T-helper 17 cell (primary cell): ENCODE data around the gene AKAP10. TPM values are rescaled to one million over a fixed set of nuclear protein-coding genes. Genes with fewer than 3 reads are reported as not detected.
A peak's percentile ranks its signal among the peaks of the same experiment; 100 is the strongest.
"Not testable (repeated sequence)": the region's sequence is repeated elsewhere in the genome, so short reads cannot be mapped to it uniquely, and the experiment has no call there.

Experiments used
- ATAC-seq: fragments of 150-1000 bp; cut with Tn5 transposase; 2 replicates; pipeline ENCODE4 v1.10.0; 2021; ENCODE audit warnings: mild to moderate bottlenecking, moderate library complexity
- DNase-seq, 3 donors: peaks; one replicate each; pipeline versions ENCODE4 v3.0.0 to v3.0.0-alpha.2; 2020 to 2021
- H3K9me3 ChIP-seq: one replicate; pipeline ENCODE4 v1.7.0; 2013; ENCODE audit warnings: low read length, mild to moderate bottlenecking; ENCODE audit not compliant: control insufficient read depth, poor library complexity, severe bottlenecking
- H3K27ac Mint-ChIP-seq: one replicate; pipeline ENCODE4 v1.8.0; 2022; ENCODE audit warnings: mild to moderate bottlenecking, moderate library complexity, mixed read lengths
- H3K27me3 Mint-ChIP-seq: one replicate; pipeline ENCODE4 v1.8.0; 2022; ENCODE audit warnings: mixed read lengths
- H3K36me3 Mint-ChIP-seq: one replicate; pipeline ENCODE4 v1.8.0; 2022; ENCODE audit warnings: low read depth, mixed read lengths
- H3K4me1 Mint-ChIP-seq: one replicate; pipeline ENCODE4 v1.8.0; 2022; ENCODE audit warnings: mild to moderate bottlenecking, mixed read lengths
- H3K4me3 Mint-ChIP-seq: one replicate; pipeline ENCODE4 v1.8.0; 2022; ENCODE audit warnings: mild to moderate bottlenecking, moderate library complexity, mixed read lengths
- total RNA-seq, 4 donors: library from RNA in 2 of 4; stranded (reverse) in 2 of 4; gene quantifications; one replicate each; pipeline ENCODE4 v1.2.3 and lab custom pipeline; 2022 to 2026

AKAP10 gene
- total RNA-seq, 2 donors from 2014 or later = 39.8 to 41.1 TPM

DNA sequence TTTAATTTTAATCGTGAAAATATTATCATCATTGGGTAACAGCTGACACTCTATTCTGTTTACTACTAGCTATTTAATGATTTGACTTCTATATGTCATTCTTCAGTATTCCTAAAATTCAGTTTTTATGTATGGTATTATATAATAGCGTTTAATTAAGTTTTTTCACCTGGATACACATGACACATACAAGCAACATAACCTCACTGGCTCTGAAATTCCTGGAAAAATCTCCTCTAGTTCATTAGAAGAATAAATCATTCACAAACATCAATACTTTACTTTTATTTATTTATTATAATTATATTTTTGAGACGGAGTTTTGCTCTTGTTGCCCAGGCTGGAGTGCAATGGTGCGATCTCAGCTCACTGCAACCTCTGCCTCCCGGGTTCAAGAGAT is 44.0 kb downstream of the AKAP10 start:
- Mint-ChIP-seq H3K27ac (no peak overlapping the region), H3K36me3 (peaks cover 4% of the 10 kb centered on the region), H3K27me3 (no peaks in the 10 kb centered on the region), H3K4me1 (peaks cover 2% of the 10 kb centered on the region), H3K4me3 (no peak overlapping the region)
- no peak for ATAC-seq
- no peaks in the 10 kb centered on the region for H3K9me3 ChIP-seq
- DNase-seq = no peak

DNA sequence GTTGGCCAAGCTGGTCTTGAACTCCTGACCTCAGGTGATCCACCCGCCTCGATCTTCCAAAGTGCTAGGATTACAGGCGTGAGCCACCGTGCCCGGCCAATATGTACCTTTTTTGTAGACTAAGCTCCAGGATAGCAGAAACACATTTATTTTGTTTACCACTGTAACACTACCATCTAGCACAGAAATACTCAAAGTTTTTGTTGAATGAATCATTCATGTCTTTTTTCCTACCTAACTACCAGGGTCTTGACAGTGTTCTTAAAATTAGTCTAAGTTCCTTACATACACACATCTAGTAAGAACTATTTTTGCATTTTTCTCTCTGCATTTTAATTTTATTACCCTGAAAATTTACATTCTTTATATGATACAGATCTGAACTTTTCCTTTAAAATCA is 44.4 kb downstream of the AKAP10 start:
- no peak for DNase-seq
- no peak overlapping the region for H3K4me3 Mint-ChIP-seq
- ATAC-seq = no peak
- no peaks in the 10 kb centered on the region for H3K9me3 ChIP-seq
- H3K36me3 Mint-ChIP-seq = peaks cover 4% of the 10 kb centered on the region
- H3K27ac Mint-ChIP-seq = no peak overlapping the region
- peaks cover 2% of the 10 kb centered on the region for H3K4me1 Mint-ChIP-seq
- H3K27me3 Mint-ChIP-seq = no peaks in the 10 kb centered on the region

DNA sequence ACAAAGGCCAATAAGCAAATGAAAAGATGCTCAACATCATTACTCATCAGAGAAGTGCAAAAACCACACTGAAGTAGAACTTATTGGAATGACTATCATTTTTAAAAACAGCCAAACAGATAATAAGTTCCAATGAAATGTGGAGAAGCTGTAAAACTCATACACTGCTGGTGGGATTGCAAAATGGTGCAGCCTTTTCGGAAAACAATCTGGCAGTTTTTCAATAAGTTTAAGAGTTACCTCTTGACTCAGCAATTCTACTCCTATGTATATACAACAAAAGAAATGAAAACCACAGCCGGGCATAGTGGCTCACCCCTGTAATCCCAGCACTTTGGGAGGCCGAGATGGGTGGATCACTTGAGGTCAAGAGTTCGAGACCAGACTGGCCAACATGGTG is 49.3 kb downstream of the AKAP10 start:
- Mint-ChIP-seq H3K27ac (no peak overlapping the region), H3K4me3 (no peak overlapping the region)
- no peak for ATAC-seq

DNA sequence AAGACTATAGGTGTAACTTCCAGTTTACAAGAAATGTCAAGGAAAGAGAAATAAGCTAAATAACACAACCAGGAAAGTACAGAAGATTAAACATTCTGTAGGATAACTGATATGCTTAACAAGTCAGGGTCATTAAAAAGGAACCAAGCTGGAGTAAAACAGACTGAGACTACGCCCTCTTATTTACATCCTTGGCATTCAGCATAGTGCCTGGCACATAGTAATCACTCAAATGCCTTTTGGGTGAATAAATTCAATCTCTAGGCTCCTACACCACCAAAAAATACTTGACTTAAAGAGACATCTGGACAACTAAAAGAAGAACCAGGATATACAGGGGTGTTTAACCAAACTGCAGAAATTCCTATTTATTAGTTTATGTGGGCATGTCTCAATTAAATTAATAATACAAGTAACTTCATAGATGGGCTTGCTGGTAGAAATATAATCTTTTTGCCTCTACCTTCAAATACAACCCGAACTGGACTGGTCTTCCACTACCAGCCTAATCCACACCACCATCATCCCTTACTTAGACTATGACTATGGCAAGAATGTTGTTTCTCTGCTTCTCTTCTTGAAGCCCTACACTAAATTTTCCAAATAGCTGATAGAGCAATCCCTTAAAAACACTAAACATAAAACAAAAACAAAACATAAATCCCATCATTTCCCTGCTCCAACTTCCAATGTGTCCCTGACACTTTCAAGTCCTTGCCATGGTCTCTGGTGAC is 62.2 kb downstream of the AKAP10 start:
- Mint-ChIP-seq H3K4me3 (no peak overlapping the region), H3K27ac (peak overlapping the region; percentile 6), H3K4me1 (peaks cover 10% of the 10 kb centered on the region), H3K36me3 (peaks cover 14% of the 10 kb centered on the region), H3K27me3 (no peaks in the 10 kb centered on the region)
- H3K9me3 ChIP-seq = no peaks in the 10 kb centered on the region
- DNase-seq (no peak), ATAC-seq (no peak)

More for the DNA sequence above, 49.3 kb downstream of the AKAP10 start:
- no peaks in the 10 kb centered on the region for H3K9me3 ChIP-seq
- H3K4me1 Mint-ChIP-seq = peaks cover 2% of the 10 kb centered on the region
- no peak for DNase-seq
- H3K36me3 Mint-ChIP-seq = no peaks in the 10 kb centered on the region
- H3K27me3 Mint-ChIP-seq = no peaks in the 10 kb centered on the region

DNA sequence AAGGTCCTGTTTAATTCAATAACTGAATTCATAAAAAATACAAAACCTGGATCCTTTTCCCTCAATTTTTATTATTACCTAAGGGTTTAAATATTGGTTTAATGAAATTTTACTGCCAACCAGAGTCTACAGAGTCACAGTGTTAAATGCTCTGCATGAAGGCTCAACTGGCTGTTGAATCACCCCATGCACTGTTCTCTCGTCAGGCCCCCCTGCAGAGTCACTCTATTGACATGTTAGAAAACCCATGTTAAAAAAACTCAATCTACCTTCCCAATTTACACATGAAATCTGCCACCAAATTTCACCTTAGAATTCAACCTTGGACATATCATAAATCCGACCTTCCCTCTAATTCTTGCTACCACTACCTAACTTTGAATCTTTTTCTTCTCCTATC is 66.6 kb downstream of the AKAP10 start:
- H3K27ac Mint-ChIP-seq = no peak overlapping the region
- H3K36me3 Mint-ChIP-seq = peaks cover 10% of the 10 kb centered on the region
- H3K4me1 Mint-ChIP-seq = peaks cover 6% of the 10 kb centered on the region
- peak overlapping the region; percentile 28 for H3K4me3 Mint-ChIP-seq
- DNase-seq = no peak
- no peaks in the 10 kb centered on the region for H3K9me3 ChIP-seq
- H3K27me3 Mint-ChIP-seq = no peaks in the 10 kb centered on the region
- no peak for ATAC-seq

DNA sequence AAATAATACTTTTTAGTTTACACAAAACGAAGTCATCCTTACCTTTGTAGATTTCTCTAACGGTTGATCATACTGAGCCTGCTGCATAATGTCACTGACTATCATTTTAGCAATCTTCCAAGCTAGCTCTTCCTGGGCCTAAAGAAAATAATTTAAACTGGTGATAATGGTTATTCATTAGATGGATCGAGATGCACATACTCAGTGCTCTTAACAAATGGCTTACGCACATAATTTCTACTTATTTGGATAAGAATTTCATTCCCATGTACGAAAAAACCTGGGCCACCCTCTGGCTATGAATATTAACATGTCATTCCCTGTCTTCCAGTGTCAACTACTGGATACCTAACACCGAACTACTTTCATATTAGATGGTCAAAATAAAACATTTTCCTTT is 68.5 kb downstream of the AKAP10 start:
- H3K4me3 Mint-ChIP-seq = no peak overlapping the region
- H3K4me1 Mint-ChIP-seq = peaks cover 3% of the 10 kb centered on the region
- peak overlapping the region; percentile 32 for H3K27ac Mint-ChIP-seq
- H3K27me3 Mint-ChIP-seq = no peaks in the 10 kb centered on the region
- no peak for ATAC-seq
- peaks cover 3% of the 10 kb centered on the region for H3K36me3 Mint-ChIP-seq
- H3K9me3 ChIP-seq = no peaks in the 10 kb centered on the region
- no peak for DNase-seq

DNA sequence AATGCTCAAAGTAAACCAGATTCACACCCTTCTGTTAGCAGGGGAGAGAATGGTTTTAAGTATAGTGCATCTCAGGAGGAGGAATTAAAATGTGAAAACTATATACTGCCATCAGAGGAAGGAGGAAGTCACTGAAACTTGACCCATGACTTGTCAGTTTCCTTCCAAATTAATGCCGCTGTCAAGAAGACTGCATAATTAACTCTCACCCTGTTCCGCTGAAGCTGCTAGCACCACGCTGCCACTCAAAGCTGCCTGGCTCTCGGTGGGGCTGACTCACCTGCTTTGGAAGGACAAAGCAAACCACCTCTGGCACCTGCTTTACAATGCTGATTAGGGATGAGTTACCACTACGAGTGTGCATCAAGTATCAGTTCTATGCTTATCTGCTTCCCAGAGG is 72.1 kb downstream of the AKAP10 start:
- no peaks in the 10 kb centered on the region for H3K36me3 Mint-ChIP-seq
- H3K4me1 Mint-ChIP-seq = no peaks in the 10 kb centered on the region
- ATAC-seq (no peak), DNase-seq (no peak)
- no peak overlapping the region for H3K4me3 Mint-ChIP-seq
- no peak overlapping the region for H3K27ac Mint-ChIP-seq
- no peaks in the 10 kb centered on the region for H3K27me3 Mint-ChIP-seq
- no peaks in the 10 kb centered on the region for H3K9me3 ChIP-seq

DNA sequence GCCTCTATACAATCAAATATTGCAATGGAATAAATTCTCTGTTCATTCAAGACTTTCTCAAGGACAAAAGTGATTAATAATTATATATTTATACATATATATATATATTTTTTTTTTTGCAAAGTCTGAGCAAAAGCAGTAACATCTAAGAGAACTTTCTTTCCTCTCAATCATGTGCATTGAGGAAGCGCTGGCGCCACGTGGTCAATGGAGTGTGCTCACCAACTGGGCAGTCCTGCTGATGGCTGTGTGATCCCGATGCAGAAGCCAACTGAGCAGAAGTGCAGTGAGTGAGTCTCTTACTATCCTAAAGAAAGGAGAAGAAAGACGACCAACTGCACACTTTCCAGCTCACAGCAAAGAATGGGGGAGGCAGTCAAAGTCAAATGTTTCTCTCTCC is 72.7 kb downstream of the AKAP10 start:
- Mint-ChIP-seq H3K36me3 (no peaks in the 10 kb centered on the region), H3K4me3 (no peak overlapping the region), H3K27ac (no peak overlapping the region), H3K27me3 (no peaks in the 10 kb centered on the region), H3K4me1 (no peaks in the 10 kb centered on the region)
- ATAC-seq = no peak
- H3K9me3 ChIP-seq = no peaks in the 10 kb centered on the region
- no peak for DNase-seq

DNA sequence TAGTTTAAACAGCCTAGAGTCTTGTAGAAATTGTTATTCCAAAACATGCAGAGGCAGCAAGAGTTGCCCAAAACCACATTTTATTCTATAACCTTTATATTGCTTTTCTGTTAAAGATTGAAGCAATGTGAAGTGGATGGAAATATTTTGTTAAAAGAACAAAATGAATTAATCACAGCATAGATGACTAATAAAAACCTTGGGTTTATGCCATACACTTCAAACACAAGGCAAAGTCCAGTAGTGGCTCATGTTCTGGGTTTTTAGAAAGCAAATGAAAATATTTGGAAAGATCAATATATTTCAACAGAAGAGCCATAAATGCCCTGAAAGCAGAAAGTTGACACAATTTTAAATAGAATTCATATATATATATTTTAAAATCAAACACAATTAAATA is 73.2 kb downstream of the AKAP10 start:
- H3K27me3 Mint-ChIP-seq = no peaks in the 10 kb centered on the region
- no peak overlapping the region for H3K27ac Mint-ChIP-seq
- H3K4me3 Mint-ChIP-seq = no peak overlapping the region
- no peak for ATAC-seq
- no peak for DNase-seq
- H3K9me3 ChIP-seq = no peaks in the 10 kb centered on the region
- no peaks in the 10 kb centered on the region for H3K4me1 Mint-ChIP-seq
- H3K36me3 Mint-ChIP-seq = no peaks in the 10 kb centered on the region

DNA sequence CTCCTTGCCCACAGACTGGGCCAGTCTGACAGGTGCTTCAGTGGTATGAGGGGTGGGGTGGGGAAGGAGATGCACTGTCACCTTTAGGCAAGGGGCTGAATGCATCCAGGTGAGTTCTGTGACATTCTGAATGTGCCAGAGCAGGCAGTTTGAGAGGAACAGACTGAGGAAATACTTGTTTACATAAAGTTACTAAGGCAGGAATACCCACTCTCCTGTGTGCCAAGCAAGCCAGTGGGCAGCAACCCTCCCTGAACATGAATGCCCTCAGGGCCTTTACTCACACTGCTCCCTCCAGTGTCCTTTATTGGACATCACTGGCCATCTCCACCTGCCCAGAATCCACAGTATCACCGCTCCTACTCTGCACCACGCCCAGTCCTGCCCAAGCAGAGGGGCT is 76.8 kb downstream of the AKAP10 start:
- ATAC-seq (no peak), DNase-seq (no peak)
- H3K4me3 Mint-ChIP-seq = no peak overlapping the region
- peaks cover 9% of the 10 kb centered on the region for H3K4me1 Mint-ChIP-seq
- no peaks in the 10 kb centered on the region for H3K36me3 Mint-ChIP-seq
- H3K9me3 ChIP-seq = no peaks in the 10 kb centered on the region
- no peaks in the 10 kb centered on the region for H3K27me3 Mint-ChIP-seq
- no peak overlapping the region for H3K27ac Mint-ChIP-seq

DNA sequence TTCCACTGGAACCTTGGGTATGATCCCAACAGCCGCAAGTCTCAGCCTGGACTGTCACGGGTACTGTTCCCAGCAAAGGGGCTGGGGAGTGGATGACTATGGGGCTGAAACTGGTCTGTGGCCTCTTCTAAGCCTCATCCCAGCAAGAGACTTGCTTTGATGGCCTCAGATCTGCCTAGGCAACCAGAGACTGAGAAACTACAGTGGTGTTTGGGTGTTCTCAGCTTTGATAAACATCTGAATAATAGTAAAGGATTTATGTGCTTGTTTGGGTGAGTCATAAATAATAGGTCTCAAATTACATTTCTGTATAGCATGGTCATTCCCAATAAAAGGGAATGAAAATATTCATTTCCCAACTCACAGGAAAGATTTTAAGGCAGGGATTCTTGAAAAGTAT is 79.7 kb downstream of the AKAP10 start:
- H3K27me3 Mint-ChIP-seq = no peaks in the 10 kb centered on the region
- peaks cover 10% of the 10 kb centered on the region for H3K4me1 Mint-ChIP-seq
- no peak for ATAC-seq
- H3K9me3 ChIP-seq = no peaks in the 10 kb centered on the region
- no peak overlapping the region for H3K4me3 Mint-ChIP-seq
- no peaks in the 10 kb centered on the region for H3K36me3 Mint-ChIP-seq
- no peak for DNase-seq
- H3K27ac Mint-ChIP-seq = peak overlapping the region; percentile 91

DNA sequence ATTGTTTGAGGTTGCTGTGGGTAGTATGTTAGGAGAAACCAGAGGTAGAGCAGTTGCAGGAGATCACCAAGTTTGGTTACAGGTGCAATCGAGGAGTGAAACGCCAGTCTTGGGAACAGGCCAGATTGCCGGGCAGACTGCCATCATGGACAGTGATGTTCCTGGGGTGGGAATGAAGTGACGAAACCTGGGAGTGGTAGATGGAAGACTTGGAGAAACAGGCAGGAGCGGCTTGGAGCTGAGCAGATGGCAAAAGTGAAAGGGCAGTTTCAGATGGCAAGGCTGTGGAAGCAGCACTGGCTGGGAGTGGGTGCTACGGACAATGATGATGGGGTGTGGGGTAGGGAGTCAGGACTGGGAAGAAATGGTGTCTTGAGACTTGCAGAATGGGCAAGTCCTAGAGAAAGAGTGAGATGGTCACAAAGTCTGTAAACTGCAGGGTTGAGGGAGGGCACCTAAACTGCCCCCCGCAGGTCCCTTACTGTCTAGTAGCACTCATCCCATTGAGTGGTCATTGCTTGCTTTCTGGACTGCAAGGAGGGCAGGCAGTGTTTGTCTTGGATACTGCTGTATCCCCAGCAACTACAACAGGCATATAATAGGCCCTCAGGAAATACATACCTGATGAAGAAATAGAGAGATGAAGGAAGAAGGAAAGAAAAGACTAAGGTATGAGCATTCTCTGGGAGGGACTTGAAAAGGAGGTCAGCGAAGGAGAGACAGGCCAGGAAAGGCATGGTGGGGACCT is 80.4 kb downstream of the AKAP10 start:
- Mint-ChIP-seq H3K36me3 (no peaks in the 10 kb centered on the region), H3K4me3 (no peak overlapping the region), H3K27me3 (no peaks in the 10 kb centered on the region), H3K4me1 (peaks cover 10% of the 10 kb centered on the region), H3K27ac (peak overlapping the region; percentile 91)
- ATAC-seq (no peak), DNase-seq (no peak)
- H3K9me3 ChIP-seq = no peaks in the 10 kb centered on the region

DNA sequence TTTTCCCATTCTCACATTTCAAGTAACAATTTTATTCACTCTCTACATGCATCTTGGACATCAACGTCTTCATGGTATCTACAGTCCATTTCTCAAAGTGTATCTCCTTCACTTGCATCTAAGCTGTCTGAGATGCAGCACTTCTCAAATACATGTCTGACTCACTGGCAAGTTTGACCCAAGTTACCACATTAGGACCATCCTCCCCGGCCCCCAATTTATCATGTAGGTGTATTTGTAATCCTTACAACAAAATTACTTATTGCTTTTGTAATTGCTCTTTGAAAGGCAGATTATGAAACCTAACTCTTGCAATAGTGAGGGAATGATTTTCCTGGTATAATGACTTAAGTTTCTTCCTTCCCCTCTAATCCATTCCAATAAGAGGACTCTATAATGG is 80.9 kb downstream of the AKAP10 start:
- Mint-ChIP-seq H3K27me3 (no peaks in the 10 kb centered on the region), H3K36me3 (no peaks in the 10 kb centered on the region), H3K4me3 (no peak overlapping the region), H3K27ac (peak overlapping the region; percentile 91), H3K4me1 (peaks cover 10% of the 10 kb centered on the region)
- ATAC-seq = no peak
- no peak for DNase-seq
- H3K9me3 ChIP-seq = no peaks in the 10 kb centered on the region

DNA sequence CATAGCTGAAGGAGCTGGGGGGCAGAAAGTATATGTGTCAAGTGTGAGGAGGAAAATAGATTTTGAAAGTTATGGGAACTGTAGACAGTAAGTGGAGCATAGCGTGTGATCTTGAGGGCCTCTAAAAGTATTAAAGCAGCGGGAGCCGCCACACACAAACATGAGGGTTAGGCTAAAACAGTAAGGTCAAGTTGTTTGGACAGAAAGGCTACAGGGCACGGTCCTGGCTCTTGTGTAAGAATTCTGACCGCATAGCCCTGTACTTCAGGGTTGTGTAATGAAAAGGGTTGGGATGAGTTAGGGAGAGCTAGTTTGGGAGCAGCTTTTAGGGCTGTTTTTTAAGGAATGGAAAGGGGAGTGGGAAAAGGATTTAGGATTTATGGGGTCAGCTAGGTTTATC is 87.1 kb downstream of the AKAP10 start:
- H3K27me3 Mint-ChIP-seq, DNase-seq, H3K36me3 Mint-ChIP-seq, H3K27ac Mint-ChIP-seq, H3K4me3 Mint-ChIP-seq, H3K9me3 ChIP-seq, ATAC-seq, H3K4me1 Mint-ChIP-seq: not testable (repeated sequence)
